Transverse colon (tissue), 4 donors: ENCODE measurements around the gene STX8. TPM values are rescaled to one million over a fixed set of nuclear protein-coding genes. Genes with fewer than 3 reads are reported as not detected.

Experiments
- DNase-seq: peaks from one replicate; pipeline ENCODE4 v3.0.0-alpha.2; 2019
- H3K27ac ChIP-seq, 4 donors: fragments of 200-600 bp; sonication (generic); 2 replicates each; pipeline ENCODE4 v1.5.1; 2016 to 2018; ENCODE audit warnings: inconsistent platforms in 4 of 4
- H3K27me3 ChIP-seq: fragments of 200-600 bp; sonication (generic); 2 replicates; pipeline ENCODE4 v1.5.1; 2017; ENCODE audit warnings: inconsistent platforms
- H3K36me3 ChIP-seq, 4 donors: fragments of 200-600 bp; sonication (generic); 2 replicates each; pipeline ENCODE4 v1.5.1; 2017 to 2019; ENCODE audit warnings: inconsistent platforms in 4 of 4
- H3K4me1 ChIP-seq, 4 donors: fragments of 200-600 bp; sonication (generic); 2 replicates each; pipeline ENCODE4 v1.5.1; 2017 to 2020; ENCODE audit warnings: inconsistent platforms in 4 of 4
- H3K4me3 ChIP-seq, 4 donors: fragments of 200-600 bp; sonication (generic); 1 replicate in 1 of 4; 2 replicates in 3 of 4; pipeline versions ENCODE4 v1.5.1 to v1.6.1; 2017 to 2019; ENCODE audit warnings: inconsistent platforms in 4 of 4
- H3K9me3 ChIP-seq, 2 donors: fragments of 200-600 bp; sonication (generic); 2 replicates each; pipeline ENCODE4 v1.5.1; 2017 to 2019; ENCODE audit warnings: inconsistent platforms in 2 of 2
- CTCF ChIP-seq, 5 experiments: fragments of 200-600 bp in 3 of 5; fragments of 450-650 bp in 2 of 5; sonication (generic) in 3 of 5; IDR thresholded peaks; 1 replicate in 2 of 5; 2 replicates in 3 of 5; pipeline ENCODE4 v1.5.1; 2016 to 2017; ENCODE audit warnings: antibody characterized with exemption in 5 of 5, inconsistent platforms in 3 of 5, mild to moderate bottlenecking in 2 of 5, moderate library complexity in 1 of 5
- EP300 ChIP-seq: sonication (generic); formaldehyde crosslinking; IDR thresholded peaks from one replicate; pipeline ENCODE4 v1.6.1; 2017; ENCODE audit warnings: antibody characterized with exemption, low read depth
- POLR2A ChIP-seq: fragments of 450-650 bp; IDR thresholded peaks from one replicate; pipeline ENCODE4 v1.6.1; 2016; ENCODE audit warnings: antibody characterized with exemption, mild to moderate bottlenecking, moderate library complexity
- POLR2AphosphoS5 ChIP-seq, 3 donors: sonication (generic); formaldehyde crosslinking; IDR thresholded peaks; one replicate each; pipeline ENCODE4 v1.6.1; 2016; ENCODE audit warnings: antibody characterized with exemption in 3 of 3
- WGBS, 2 donors: methylation state at CpG; one replicate each; pipeline ENCODE4 v1.1.5; 2018; ENCODE audit warnings: low coverage in 1 of 2; 5-methylcytosine and 5-hydroxymethylcytosine counted together
- in situ Hi-C, 4 donors: fragments of 200-750 bp; cut with MboI; loops; one replicate each; pipeline versions ENCODE4 v1.15.0 to v1.15.1; 2017; ENCODE audit warnings: low sequenced_read_pairs in 3 of 4, low pct_ligation_motif_present in 1 of 4, low pct_unique_long_range_greater_than_20kb in 1 of 4
- intact Hi-C: fragments of 100-400 bp; cut with DNase I; formaldehyde crosslinking; loops from one replicate; pipeline ENCODE4 v1.15.1; 2023; ENCODE audit warnings: low total_unique reads
- total RNA-seq, 4 donors: library from RNA; depleted of rRNA; stranded (reverse); fragments of >200 nt; gene quantifications; one replicate each; pipeline ENCODE4 v1.1.0, GENCODE V29; 2016

Gene STX8
- total RNA-seq, 4 donors from 2014 or later = 18.0 to 53.8 (median 38.3) TPM

GRCh38 chr17:9223531-9223930 lies 352.1 kb downstream of the STX8 start:
- no peak for DNase-seq
- H3K4me1 ChIP-seq = peaks cover 0 to 6% (median 2%) of the 10 kb centered on the region in 4 donors
- no peak overlapping the region for H3K27ac ChIP-seq
- no peak overlapping the region for H3K4me3 ChIP-seq
- H3K36me3 ChIP-seq = no peaks in the 10 kb centered on the region
- intact Hi-C loops (no loop called here), in situ Hi-C loops (no loop called here)
- 77 to 81% methylated on average over 7 of the region's 8 CpGs for WGBS, 2 donors
- TF ChIP-seq EP300 (no peak), CTCF (IDR thresholded peaks at IDR 0.05) (no peak), POLR2A (no peak), POLR2AphosphoS5 (IDR thresholded peaks at IDR 0.05) (no peak)
- H3K27me3 ChIP-seq = no peaks in the 10 kb centered on the region
- no peaks in the 10 kb centered on the region for H3K9me3 ChIP-seq

GRCh38 chr17:9221922-9222180 lies 353.8 kb downstream of the STX8 start:
- Histone ChIP-seq H3K9me3 (no peaks in the 10 kb centered on the region), H3K27me3 (no peaks in the 10 kb centered on the region), H3K36me3 (no peaks in the 10 kb centered on the region), H3K4me3 (no peak overlapping the region), H3K4me1 (peaks cover 3 to 12% (median 7%) of the 10 kb centered on the region in 4 donors), H3K27ac (no peak overlapping the region)
- WGBS, 2 donors = 96% methylated on average over 3 of the region's 5 CpGs; no CpG with 5 or more reads in 1 of the 2 donors
- in situ Hi-C loops (no loop called here), intact Hi-C loops (no loop called here)
- TF ChIP-seq CTCF (IDR thresholded peaks at IDR 0.05) (no peak), POLR2AphosphoS5 (IDR thresholded peaks at IDR 0.05) (no peak), POLR2A (no peak), EP300 (no peak)
- DNase-seq = no peak

- H3K27ac ChIP-seq = no peak overlapping the region
- TF ChIP-seq EP300 (no peak), POLR2AphosphoS5 (IDR thresholded peaks at IDR 0.05) (no peak), POLR2A (no peak), CTCF (IDR thresholded peaks at IDR 0.05) (no peak)
- in situ Hi-C loops = no loop called here
These were observed 354.3 kb downstream of the STX8 start for GRCh38 chr17:9221147-9221921.

GRCh38 chr17:9220398-9221146 lies 355.0 kb downstream of the STX8 start:
- intact Hi-C loops = no loop called here
- TF ChIP-seq POLR2AphosphoS5 (IDR thresholded peaks at IDR 0.05) (no peak), EP300 (no peak), CTCF (IDR thresholded peaks at IDR 0.05) (no peak), POLR2A (no peak)
- H3K4me3 ChIP-seq = no peak overlapping the region
- H3K9me3 ChIP-seq = peaks cover 6 to 7% of the 10 kb centered on the region in 2 donors
- peaks cover 3 to 13% (median 7%) of the 10 kb centered on the region in 4 donors for H3K4me1 ChIP-seq
- WGBS, 2 donors = 91% methylated on average over 23 of the region's 23 CpGs; no CpG with 5 or more reads in 1 of the 2 donors
- DNase-seq = no peak
- in situ Hi-C loops = no loop called here
- no peak overlapping the region for H3K27ac ChIP-seq
- no peaks in the 10 kb centered on the region for H3K27me3 ChIP-seq
- no peaks in the 10 kb centered on the region for H3K36me3 ChIP-seq

More at GRCh38 chr17:9221147-9221921, 354.3 kb downstream of the STX8 start:
- intact Hi-C loops = no loop called here
- Histone ChIP-seq H3K27me3 (no peaks in the 10 kb centered on the region), H3K4me3 (no peak overlapping the region), H3K36me3 (no peaks in the 10 kb centered on the region), H3K4me1 (peaks cover 3 to 13% (median 7%) of the 10 kb centered on the region in 4 donors), H3K9me3 (no peaks in the 10 kb centered on the region)
- no peak for DNase-seq
- WGBS, 2 donors = 85 to 93% methylated on average over 4 to 25 of the region's 25 CpGs
